HFF-Myc (cell line): Measurements from ENCODE around the gene CHCT1.

Source experiments
- DNase-seq: peaks from one replicate; pipeline ENCODE4 v3.0.0-alpha.2; 2011; ENCODE audit warnings: low read depth; ENCODE audit errors: extremely low read depth
- H3K4me3 ChIP-seq: replicated peaks from 2 replicates; pipeline ENCODE4 v1.5.1; 2011; ENCODE audit warnings: low read depth, mild to moderate bottlenecking, control low read depth, low read length
- CTCF ChIP-seq: IDR thresholded peaks from 2 replicates; pipeline ENCODE4 v1.5.1; 2012; ENCODE audit warnings: mild to moderate bottlenecking, low read depth, low read length, control low read depth; ENCODE audit errors: missing control alignments

Gene CHCT1

GRCh38 chr17:60447375-60447774, 25.1 kb downstream of the CHCT1 start:
- DNase-seq: no peak
- no peak overlapping the region for H3K4me3 ChIP-seq
- TF ChIP-seq CTCF: no peak

DNA sequence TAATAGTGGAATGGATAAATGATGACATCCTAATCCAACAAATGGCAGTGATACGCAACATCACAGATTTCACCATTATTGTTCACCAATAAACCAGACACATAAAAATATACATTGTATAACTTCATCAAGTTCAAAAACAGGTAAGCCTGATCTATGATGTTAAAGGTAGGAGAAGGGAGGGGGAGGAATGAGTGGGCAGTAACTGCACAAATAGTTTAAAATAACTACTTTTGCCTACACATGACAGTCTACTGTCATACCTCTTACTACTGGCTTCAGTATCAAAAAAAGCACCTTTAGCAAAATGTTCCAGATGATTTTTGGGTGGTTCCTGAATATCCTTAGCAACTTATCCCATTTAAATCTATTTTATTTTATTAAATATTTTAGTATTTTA, 28.8 kb downstream of the CHCT1 start:
- no peak for DNase-seq
- no peak for TF ChIP-seq CTCF
- no peak overlapping the region for H3K4me3 ChIP-seq

DNA sequence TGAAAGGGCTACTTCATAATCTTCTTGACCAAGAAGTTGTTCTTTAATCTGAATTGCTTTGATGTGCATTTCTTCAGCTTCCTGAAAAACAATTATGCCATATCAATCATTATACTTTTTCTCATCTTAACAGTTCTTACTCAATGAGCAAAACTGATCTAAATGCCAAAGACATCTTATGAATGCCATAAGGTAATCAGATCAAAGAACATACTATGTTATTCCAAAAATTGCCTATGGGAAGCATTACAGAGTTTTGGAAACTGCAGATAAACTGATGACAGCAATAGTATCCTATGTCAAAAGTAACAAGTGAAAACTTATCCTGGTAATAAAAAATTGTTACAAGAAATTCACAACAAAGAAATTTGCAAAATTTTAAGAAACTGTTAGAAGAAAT, 29.7 kb downstream of the CHCT1 start:
- H3K4me3 ChIP-seq: no peak overlapping the region
- DNase-seq: no peak
- TF ChIP-seq CTCF: no peak

DNA sequence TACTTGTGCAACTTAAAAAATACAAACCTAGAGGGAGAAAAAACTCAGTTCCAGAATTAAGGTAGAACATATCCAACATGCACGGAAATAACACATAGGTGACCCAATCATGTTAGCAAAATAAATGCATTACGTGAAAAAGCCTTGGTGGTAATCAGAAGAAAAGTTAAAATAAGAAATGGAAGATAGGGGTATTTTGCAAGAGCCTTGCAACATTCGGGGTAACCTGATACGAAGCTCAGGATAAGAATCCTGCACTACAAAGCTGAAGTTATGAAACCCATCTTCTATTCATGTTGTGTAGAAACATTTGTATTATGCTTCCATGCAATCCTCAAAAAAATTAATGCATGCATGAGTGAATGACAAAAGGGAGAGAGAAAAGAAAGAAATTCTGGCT, 33.1 kb downstream of the CHCT1 start:
- no peak for TF ChIP-seq CTCF
- H3K4me3 ChIP-seq: no peak overlapping the region
- DNase-seq: no peak

DNA sequence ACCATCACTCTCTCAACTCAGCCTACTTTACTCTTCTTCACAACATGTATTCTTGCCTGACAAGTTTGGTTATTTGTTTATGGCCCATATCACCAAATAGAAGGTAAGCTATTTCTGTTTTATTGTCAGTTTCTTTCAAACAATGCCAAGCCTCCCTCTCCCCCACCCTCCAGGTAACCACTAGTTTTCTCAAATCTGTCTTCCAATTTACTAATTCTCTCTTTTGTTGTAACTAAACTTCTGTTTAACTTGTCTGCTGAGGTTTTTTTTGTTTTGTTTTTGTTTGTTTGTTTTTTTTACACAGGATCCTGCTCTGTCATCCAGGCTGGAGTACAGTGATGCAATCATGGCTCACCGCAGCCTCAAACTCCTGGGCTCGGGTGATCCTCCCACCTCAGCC, 34.9 kb downstream of the CHCT1 start:
- TF ChIP-seq CTCF: no peak

GRCh38 chr17:60461584-60461983, 39.3 kb downstream of the CHCT1 start:
- H3K4me3 ChIP-seq: no peak overlapping the region
- no peak for TF ChIP-seq CTCF
- DNase-seq: no peak

More for the DNA sequence above, 34.9 kb downstream of the CHCT1 start:
- no peak overlapping the region for H3K4me3 ChIP-seq
- no peak for DNase-seq

- TF ChIP-seq CTCF: no peak
- H3K4me3 ChIP-seq: no peak overlapping the region
- DNase-seq: no peak
Measured at GRCh38 chr17:60463157-60463835, 41.0 kb downstream of the CHCT1 start.
